OCI-LY3 (cell line): ENCODE results near the gene HMGB3.

ENCODE experiments used
- EZH2phosphoT487 ChIP-seq: fragments of 200-600 bp; shearing (Covaris generic); IDR thresholded peaks from 2 replicates; pipeline ENCODE4 v1.6.1; 2018; ENCODE audit warnings: antibody characterized with exemption, mixed run types, low read depth
- TF ChIP-seq, protein P1 (sequence below): fragments of 200-600, 300-600 bp; sonication (generic); IDR thresholded peaks from 2 replicates; pipeline ENCODE4 v1.5.1; 2014; ENCODE audit warnings: antibody characterized with exemption, low read length, low read depth

DNA sequence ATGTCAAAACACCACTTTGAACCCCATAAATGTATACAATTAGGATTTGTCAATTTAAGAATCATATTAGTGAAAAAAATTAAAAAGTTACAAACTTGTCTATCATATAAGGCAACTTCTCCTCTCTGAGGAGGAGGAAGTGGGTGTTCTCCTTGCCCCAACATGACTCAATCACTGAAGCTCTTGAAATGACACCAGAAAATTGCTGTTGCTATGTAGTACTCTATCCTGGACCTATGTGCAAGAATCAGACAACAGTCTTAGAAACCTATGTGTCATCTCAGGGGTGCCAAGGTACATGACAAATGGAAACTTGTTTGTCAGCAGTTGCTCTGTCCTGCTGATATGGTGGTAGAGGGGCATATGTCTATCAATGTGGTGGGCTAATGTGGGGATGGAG is 47.7 kb downstream of the HMGB3 start:
- no peak for TF ChIP-seq EZH2phosphoT487
- TF ChIP-seq, protein P1, sequence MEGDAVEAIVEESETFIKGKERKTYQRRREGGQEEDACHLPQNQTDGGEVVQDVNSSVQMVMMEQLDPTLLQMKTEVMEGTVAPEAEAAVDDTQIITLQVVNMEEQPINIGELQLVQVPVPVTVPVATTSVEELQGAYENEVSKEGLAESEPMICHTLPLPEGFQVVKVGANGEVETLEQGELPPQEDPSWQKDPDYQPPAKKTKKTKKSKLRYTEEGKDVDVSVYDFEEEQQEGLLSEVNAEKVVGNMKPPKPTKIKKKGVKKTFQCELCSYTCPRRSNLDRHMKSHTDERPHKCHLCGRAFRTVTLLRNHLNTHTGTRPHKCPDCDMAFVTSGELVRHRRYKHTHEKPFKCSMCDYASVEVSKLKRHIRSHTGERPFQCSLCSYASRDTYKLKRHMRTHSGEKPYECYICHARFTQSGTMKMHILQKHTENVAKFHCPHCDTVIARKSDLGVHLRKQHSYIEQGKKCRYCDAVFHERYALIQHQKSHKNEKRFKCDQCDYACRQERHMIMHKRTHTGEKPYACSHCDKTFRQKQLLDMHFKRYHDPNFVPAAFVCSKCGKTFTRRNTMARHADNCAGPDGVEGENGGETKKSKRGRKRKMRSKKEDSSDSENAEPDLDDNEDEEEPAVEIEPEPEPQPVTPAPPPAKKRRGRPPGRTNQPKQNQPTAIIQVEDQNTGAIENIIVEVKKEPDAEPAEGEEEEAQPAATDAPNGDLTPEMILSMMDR: no peak
